Fibroblast of lung (primary cell): ENCODE data around the gene ECSCR.

Source experiments
- CTCF ChIP-seq, 2 donors: IDR thresholded peaks in 1 of 2; conservative IDR thresholded peaks in 1 of 2; 1 replicate in 1 of 2; 2 replicates in 1 of 2; pipeline ENCODE4 v1.5.1; 2011 to 2012; ENCODE audit warnings: low read length in 2 of 2, control low read depth in 1 of 2, inconsistent platforms in 1 of 2, low read depth in 1 of 2, mild to moderate bottlenecking in 1 of 2
- EZH2 ChIP-seq: IDR thresholded peaks from 2 replicates; pipeline ENCODE4 v1.5.1; 2012; ENCODE audit warnings: low read length, control low read depth, mild to moderate bottlenecking; ENCODE audit errors: missing control alignments

- TF ChIP-seq CTCF (conservative IDR thresholded peaks at IDR 0.05 in 1 of 2, IDR thresholded peaks at IDR 0.05 in 1 of 2; ENCODE audit: low read depth in 1 of 2, low read length in 2 of 2) (no peak), EZH2 (no peak)
These were observed 10.0 kb upstream of the ECSCR start for GRCh38 chr5:139472386-139473030.
